Glutamatergic neuron (in vitro differentiated cells): ENCODE data around the gene CHN1. TPM values are rescaled to one million over a fixed set of nuclear protein-coding genes. Genes with fewer than 3 reads are reported as not detected.

Source experiments
- DNase-seq: peaks from one replicate; pipeline ENCODE4 v3.0.0; 2022
- H3K27ac Mint-ChIP-seq: one replicate; pipeline ENCODE4 v1.8.0; 2020; ENCODE audit warnings: mild to moderate bottlenecking, mixed read lengths, inconsistent platforms; ENCODE audit not compliant: unreplicated experiment
- H3K27me3 Mint-ChIP-seq: one replicate; pipeline ENCODE4 v1.8.0; 2020; ENCODE audit warnings: mild to moderate bottlenecking, moderate library complexity, mixed read lengths, inconsistent platforms; ENCODE audit not compliant: unreplicated experiment
- H3K36me3 Mint-ChIP-seq: one replicate; pipeline ENCODE4 v1.8.0; 2020; ENCODE audit warnings: mild to moderate bottlenecking, mixed read lengths, inconsistent platforms; ENCODE audit not compliant: unreplicated experiment
- H3K4me1 Mint-ChIP-seq: one replicate; pipeline ENCODE4 v1.8.0; 2020; ENCODE audit warnings: mild to moderate bottlenecking, low read depth, mixed read lengths, inconsistent platforms; ENCODE audit not compliant: unreplicated experiment
- H3K4me3 Mint-ChIP-seq: one replicate; pipeline ENCODE4 v1.8.0; 2020; ENCODE audit warnings: mild to moderate bottlenecking, mixed read lengths, inconsistent platforms; ENCODE audit not compliant: unreplicated experiment
- H3K9me3 Mint-ChIP-seq: one replicate; pipeline ENCODE4 v1.8.0; 2020; ENCODE audit warnings: mild to moderate bottlenecking, moderate library complexity, mixed read lengths, inconsistent platforms; ENCODE audit not compliant: unreplicated experiment
- total RNA-seq: library from RNA; stranded (reverse); fragmentation: NEBNext Ultra II Directional; extraction: Animal tissue kit (Norgen Biotek cat#: 25700); gene quantifications from one replicate; pipeline ENCODE4 v1.2.1, GENCODE V29; 2021; ENCODE audit not compliant: unreplicated experiment
- TF ChIP-seq, protein P1 (sequence below): fragments of 200-600 bp; sonication (generic); IDR thresholded peaks from one replicate; pipeline ENCODE4 v1.5.0; 2021; ENCODE audit not compliant: partially characterized antibody, unreplicated experiment

Gene CHN1
- total RNA-seq, 1 donor from 2014 or later = 212 TPM

DNA sequence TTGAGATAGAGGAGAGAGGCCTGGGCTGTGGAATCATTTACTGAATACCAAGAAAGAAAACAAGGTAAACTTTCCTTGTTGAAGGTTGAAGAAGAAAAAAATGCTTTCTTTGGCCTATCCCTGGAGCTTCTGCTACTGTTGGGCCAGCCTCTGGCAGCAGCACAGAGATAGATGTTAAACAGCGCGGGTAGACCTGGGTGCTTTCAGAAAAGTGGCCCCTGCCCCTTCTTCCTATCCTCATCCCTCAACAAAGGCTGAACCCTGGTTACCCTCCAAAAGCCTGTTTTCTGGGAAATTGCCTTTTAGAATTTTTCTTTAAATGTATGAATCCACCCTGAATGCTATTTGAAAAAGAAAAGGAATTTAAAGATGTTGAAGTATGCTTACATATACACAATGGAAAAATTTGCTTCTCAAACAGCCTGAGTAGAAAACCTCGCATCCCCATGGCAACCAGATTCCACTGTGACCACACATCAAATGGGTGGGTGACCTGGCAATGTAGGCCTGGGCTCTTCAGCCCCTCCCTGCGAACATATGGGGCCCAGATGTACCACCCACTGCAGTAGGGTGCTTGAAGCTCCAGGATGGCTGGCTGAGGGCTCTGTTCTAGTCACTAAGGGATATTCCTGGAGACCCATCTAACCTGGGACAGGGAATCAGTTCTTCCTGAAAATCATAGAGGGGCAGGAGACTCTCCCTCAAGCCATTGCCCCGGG lies 217.5 kb downstream of the CHN1 start:
- peaks cover 4% of the 10 kb centered on the region for H3K27me3 Mint-ChIP-seq
- peak overlapping the region; percentile 86 for H3K27ac Mint-ChIP-seq
- peak; percentile 43 for DNase-seq
- H3K4me3 Mint-ChIP-seq = no peak overlapping the region
- H3K9me3 Mint-ChIP-seq = peaks cover 4% of the 10 kb centered on the region
- H3K4me1 Mint-ChIP-seq = peaks cover 19% of the 10 kb centered on the region
- TF ChIP-seq, protein P1, sequence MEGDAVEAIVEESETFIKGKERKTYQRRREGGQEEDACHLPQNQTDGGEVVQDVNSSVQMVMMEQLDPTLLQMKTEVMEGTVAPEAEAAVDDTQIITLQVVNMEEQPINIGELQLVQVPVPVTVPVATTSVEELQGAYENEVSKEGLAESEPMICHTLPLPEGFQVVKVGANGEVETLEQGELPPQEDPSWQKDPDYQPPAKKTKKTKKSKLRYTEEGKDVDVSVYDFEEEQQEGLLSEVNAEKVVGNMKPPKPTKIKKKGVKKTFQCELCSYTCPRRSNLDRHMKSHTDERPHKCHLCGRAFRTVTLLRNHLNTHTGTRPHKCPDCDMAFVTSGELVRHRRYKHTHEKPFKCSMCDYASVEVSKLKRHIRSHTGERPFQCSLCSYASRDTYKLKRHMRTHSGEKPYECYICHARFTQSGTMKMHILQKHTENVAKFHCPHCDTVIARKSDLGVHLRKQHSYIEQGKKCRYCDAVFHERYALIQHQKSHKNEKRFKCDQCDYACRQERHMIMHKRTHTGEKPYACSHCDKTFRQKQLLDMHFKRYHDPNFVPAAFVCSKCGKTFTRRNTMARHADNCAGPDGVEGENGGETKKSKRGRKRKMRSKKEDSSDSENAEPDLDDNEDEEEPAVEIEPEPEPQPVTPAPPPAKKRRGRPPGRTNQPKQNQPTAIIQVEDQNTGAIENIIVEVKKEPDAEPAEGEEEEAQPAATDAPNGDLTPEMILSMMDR = no peak
- H3K36me3 Mint-ChIP-seq = no peaks in the 10 kb centered on the region

GRCh38 chr2:174786066-174786725 lies 219.0 kb downstream of the CHN1 start:
- Mint-ChIP-seq H3K9me3 (peaks cover 7% of the 10 kb centered on the region), H3K36me3 (no peaks in the 10 kb centered on the region), H3K27ac (no peak overlapping the region), H3K27me3 (peaks cover 6% of the 10 kb centered on the region), H3K4me1 (peaks cover 21% of the 10 kb centered on the region), H3K4me3 (no peak overlapping the region)
- no peak for DNase-seq
- TF ChIP-seq, protein P1 = no peak

GRCh38 chr2:174785481-174785880 lies 219.7 kb downstream of the CHN1 start:
- Mint-ChIP-seq H3K4me1 (peaks cover 26% of the 10 kb centered on the region), H3K27ac (no peak overlapping the region), H3K27me3 (peaks cover 6% of the 10 kb centered on the region), H3K36me3 (no peaks in the 10 kb centered on the region), H3K4me3 (no peak overlapping the region), H3K9me3 (peaks cover 7% of the 10 kb centered on the region)
- TF ChIP-seq, protein P1 = no peak
- DNase-seq = no peak

DNA sequence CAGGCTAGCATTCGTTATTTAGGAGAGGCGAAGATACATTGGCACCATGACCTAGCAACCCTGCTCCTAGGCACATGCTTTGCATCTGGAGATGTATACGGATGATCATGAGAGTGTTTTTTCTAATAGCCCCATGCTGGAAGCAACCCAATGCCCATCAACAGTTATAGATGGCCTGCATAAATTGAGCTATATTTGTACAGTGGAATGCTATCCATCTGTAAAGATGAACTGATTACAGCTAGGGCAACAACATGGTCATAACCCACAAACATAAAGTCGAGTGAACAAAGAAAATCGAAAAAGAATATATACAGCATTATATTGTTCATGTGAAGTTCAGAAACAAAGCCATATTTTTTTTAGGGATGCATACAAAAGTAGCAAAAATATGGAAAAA lies 220.3 kb downstream of the CHN1 start:
- Mint-ChIP-seq H3K9me3 (peaks cover 10% of the 10 kb centered on the region), H3K27ac (no peak overlapping the region), H3K4me1 (peaks cover 30% of the 10 kb centered on the region), H3K4me3 (no peak overlapping the region), H3K27me3 (peaks cover 6% of the 10 kb centered on the region), H3K36me3 (no peaks in the 10 kb centered on the region)
- TF ChIP-seq, protein P1 = no peak
- no peak for DNase-seq

GRCh38 chr2:174784316-174784715 lies 220.9 kb downstream of the CHN1 start:
- H3K27me3 Mint-ChIP-seq = peaks cover 6% of the 10 kb centered on the region
- no peak overlapping the region for H3K4me3 Mint-ChIP-seq
- H3K27ac Mint-ChIP-seq = no peak overlapping the region
- no peaks in the 10 kb centered on the region for H3K36me3 Mint-ChIP-seq
- H3K4me1 Mint-ChIP-seq = peaks cover 33% of the 10 kb centered on the region
- TF ChIP-seq, protein P1 = no peak
- no peak for DNase-seq
- peaks cover 11% of the 10 kb centered on the region for H3K9me3 Mint-ChIP-seq
